Measurements from ENCODE around the gene FERMT3.

Gene FERMT3

DNA sequence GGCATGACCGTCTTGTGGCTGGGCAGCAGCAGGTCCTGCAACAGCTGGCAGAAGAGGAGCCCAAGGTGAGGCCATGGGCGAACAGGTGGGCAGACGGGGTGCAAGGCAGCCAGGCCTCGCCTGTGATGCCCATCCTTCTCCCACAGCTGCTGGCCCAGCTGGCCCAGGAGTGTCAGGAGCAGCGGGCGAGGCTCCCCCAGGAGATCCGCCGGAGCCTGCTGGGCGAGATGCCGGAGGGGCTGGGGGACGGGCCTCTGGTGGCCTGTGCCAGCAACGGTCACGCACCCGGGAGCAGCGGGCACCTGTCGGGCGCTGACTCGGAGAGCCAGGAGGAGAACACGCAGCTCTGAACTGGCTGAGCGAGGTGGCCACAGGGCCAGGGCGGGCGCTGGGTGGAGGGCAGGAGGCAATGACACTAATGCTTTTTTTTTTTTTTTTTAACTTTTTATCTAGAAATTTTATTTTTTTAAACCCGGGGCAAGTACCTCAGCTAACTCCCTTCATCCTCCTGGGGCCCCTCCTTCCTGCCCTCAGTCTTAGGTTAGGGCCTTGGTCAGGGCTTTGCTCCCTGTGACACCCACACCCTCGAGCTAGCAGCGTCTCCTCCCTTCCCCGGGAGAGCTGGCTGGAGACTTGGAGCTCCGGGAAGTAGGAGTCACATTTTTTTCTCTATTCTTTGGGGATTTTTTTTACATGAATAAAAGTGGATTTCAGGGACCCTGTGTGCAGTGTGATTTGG is 60.9 kb downstream of the FERMT3 start:
- no peak for DNase-seq

DNA sequence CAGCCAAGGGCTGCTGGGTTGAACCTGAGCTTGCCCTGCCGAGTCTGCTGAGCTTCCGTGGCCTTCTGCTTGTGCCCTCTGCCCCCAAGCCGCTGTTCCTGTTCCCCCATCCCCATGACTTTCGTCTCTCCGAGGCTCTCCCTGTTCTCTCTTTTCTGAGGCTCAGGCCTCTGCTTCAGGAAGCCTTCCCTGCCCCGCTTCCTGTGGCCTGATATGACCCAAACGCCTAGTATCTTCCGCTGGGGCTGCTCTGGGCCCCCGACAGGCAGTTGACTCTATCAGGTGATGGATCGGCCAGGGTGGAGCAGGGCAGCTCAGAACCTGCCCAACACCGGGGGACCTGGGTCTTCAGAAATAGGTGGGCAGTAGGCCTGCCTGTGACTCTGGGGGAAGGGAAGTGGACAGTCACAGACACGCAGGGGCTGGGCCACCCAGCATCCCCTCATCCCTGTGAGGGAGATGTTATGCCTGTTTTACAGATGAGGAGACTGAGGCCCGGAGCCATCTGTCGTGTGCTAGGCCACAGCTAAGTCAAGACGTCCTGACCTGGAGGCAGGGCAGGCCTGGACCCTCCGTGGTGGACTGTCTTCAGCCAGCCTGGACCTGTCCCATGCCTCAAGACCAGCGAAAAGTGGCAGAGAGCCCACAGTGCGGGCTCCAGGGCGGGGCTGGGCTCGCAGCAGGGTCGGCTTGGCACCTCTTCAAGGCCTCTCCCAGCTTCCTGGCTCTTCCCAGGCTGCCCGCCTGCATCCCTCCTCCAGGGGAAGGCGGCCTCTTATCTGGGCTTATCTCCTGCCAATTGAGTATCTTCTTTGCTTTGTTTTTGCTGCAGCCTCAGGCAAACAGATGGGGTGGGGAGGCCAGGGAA is 61.7 kb downstream of the FERMT3 start:
- DNase-seq: no peak

DNA sequence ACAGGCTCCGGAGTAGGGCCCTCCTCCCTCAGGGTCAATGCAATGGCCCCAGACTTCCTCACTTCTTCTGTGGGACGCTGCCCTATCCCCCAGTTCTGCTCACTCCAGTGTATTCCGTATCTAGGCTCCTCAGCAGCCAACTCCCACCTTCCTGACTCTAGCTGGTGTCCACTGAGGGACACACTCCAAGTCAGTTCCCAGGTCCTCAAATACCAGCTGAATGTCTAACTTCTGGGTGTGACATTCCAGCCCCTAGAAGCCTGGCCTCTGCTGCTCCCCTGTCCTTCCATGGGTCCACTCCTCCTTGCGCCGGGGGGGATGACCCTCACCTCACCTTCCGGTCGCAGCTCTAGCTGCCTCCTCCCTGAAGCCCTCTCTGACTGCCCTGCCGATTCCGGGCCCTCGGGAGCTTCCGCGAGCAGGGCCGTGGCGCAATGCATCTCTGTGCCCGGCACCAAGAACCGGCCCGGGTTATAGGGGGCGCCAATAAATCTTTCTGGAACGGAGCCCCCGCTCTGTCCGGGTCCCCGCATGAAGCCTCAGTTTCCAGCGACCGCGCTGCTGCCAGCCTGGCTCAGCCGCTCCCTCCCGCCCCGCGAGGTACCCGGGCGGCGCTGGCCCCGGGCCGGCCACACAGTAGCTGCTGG is 62.5 kb downstream of the FERMT3 start:
- DNase-seq: peak in 1 of 2 donors; percentile 79

DNA sequence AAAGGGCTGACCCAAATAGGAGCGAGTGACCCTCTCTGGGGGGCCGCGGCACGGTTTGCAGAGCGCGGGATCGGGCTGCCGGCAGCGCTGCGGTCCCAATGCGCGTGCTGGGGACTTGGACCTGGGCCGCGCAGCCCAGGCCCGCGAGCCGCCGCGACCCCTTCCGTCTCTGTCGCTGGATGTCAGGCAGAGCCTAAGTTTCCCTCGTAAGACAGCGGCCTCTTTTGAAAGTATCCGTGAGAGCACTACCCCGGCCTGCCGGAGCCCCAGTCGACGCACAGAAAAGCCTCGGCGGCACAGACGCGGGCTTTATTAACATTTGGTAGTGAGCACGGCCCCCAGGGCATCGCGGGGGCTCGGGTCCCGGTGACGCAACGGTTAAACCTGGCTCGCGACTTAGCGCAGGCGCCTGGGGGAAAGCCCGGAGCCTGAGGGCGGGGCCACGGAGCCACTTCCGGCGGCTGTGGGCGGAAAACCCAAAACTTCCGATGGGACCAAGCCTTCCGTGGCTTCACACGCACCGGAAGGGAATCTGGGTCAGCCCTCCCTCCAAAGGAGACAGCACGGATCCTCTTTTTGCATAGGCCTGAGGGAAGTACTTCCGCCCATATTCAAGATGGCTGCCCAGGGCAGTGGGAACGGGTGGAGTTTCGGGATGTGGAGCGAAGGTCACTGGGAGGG is 63.2 kb downstream of the FERMT3 start:
- peak; percentile 95 to 97 for DNase-seq
